ENCODE results near the gene TSFM.

DNA sequence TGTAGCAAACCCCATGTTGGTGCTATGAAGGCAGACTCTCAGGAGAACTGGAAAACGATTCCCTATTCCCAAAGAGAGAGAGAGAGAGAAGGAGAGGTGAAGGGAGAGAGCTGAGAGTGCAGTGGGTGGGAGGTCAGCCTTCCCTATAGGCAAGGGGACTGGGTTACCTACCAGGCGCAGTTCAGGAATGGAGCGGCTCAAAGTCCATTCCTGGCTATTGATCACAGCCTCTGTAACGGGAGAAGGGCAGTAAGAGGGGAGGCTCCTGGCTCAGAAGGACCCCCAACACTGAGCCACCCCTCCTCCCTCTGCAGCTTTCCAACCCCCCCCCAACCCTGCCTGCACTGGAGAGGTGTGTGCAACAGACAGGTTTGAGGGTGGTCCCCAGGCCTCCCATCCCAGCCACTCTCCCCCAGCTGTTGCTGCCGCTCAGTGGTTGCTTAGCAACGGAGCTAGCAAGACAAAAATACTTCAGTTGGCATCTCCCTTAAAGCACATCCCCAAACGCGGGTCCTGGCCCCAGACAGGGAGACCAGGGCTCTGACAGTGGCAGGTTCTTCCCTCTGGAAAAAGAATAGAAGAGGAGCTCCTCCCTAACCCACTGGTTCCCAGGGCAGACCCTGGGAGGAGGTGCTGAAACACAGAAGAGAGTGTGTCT lies 47.3 kb upstream of the TSFM start:
- TF ChIP-seq, protein P1, sequence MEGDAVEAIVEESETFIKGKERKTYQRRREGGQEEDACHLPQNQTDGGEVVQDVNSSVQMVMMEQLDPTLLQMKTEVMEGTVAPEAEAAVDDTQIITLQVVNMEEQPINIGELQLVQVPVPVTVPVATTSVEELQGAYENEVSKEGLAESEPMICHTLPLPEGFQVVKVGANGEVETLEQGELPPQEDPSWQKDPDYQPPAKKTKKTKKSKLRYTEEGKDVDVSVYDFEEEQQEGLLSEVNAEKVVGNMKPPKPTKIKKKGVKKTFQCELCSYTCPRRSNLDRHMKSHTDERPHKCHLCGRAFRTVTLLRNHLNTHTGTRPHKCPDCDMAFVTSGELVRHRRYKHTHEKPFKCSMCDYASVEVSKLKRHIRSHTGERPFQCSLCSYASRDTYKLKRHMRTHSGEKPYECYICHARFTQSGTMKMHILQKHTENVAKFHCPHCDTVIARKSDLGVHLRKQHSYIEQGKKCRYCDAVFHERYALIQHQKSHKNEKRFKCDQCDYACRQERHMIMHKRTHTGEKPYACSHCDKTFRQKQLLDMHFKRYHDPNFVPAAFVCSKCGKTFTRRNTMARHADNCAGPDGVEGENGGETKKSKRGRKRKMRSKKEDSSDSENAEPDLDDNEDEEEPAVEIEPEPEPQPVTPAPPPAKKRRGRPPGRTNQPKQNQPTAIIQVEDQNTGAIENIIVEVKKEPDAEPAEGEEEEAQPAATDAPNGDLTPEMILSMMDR (conservative IDR thresholded peaks at IDR 0.05; ENCODE audit: low read length): no peak
- TF ChIP-seq EZH2phosphoT487 (IDR thresholded peaks at IDR 0.05; ENCODE audit: borderline replicate concordance, low read depth, low read length): no peak

Measured in OCI-LY7 (cell line).